GM18519 (cell line): ENCODE data around the gene ARMC2.
"Not testable (repeated sequence)": the region's sequence is repeated elsewhere in the genome, so short reads cannot be mapped to it uniquely, and the experiment has no call there.

Source experiments
- ATAC-seq: cut with Tn5 transposase; IDR thresholded peaks from one replicate; pipeline ENCODE4 v1.9.1; 2021; ENCODE audit warnings: mild to moderate bottlenecking, moderate library complexity; ENCODE audit not compliant: unreplicated experiment, low FRiP score

Gene ARMC2

GRCh38 chr6:108832738-108833137, 15.5 kb upstream of the ARMC2 start:
- no peak for ATAC-seq

- ATAC-seq = peak; percentile 67
Measured at GRCh38 chr6:108835218-108835850, 12.9 kb upstream of the ARMC2 start.

DNA sequence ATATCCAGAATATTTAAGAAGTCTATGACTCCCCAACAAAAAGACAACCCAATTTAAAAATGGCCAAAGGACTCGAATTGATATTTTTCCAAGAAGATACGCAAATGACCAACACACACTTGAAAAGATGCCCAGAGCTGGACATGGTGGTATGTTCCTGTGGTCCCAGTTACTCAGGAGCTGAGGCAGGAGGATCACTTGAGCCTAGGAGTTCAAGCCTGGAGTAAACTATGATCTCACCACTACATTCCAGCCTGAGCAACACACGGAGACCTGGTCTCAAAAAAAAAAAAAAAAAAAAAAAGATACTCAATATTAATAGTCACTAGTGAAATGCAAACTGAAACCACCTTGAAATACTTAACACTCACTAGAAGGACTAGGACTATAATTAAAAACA, 12.2 kb upstream of the ARMC2 start:
- ATAC-seq = no peak

GRCh38 chr6:108837236-108837971, 10.8 kb upstream of the ARMC2 start:
- ATAC-seq = no peak

- ATAC-seq = no peak
Measured at GRCh38 chr6:108838101-108838717, 10.0 kb upstream of the ARMC2 start.

GRCh38 chr6:108839083-108839642, 9.1 kb upstream of the ARMC2 start:
- ATAC-seq = no peak

- ATAC-seq = no peak
Measured at GRCh38 chr6:108840919-108841318, 7.3 kb upstream of the ARMC2 start.

GRCh38 chr6:108841377-108841855, 6.8 kb upstream of the ARMC2 start:
- ATAC-seq = no peak

DNA sequence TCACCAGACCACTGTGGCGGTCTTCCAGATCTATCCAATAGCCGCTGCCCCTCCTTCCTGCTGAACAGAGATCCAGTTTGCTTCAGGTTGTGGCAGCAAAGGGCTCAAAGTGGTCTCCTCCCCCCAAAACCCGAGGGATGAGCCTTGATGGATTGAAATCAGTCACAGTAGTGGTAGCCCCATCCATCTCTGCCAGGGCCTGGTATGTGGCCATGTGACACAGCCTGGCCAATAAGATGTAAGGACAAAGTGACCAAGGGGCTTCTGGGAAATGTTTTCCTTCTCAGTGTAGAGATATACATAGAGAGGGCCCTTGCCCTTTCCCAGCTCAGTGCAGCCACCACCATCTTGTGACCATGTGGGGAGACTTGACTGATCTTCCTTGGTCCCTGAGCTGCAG, 4.1 kb upstream of the ARMC2 start:
- no peak for ATAC-seq

DNA sequence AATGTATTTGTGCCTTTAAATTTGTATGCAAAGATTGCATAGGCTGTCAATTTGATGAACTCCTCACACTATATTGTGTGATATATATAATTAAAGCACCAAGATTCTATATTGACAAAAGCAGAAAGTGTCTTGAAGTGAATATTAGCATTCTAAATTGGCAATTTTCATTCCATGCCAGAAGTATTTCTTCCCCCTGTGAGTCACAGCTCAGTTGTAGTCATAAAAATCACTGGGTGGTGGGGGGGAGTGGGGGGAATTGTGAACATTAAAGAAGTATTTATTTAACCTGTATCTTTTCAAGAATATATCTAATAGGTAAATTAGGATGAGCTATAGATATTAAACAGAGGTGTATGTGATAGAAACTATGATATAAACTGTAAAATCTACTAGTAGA, 3.1 kb upstream of the ARMC2 start:
- ATAC-seq = no peak

- ATAC-seq = no peak
Measured at GRCh38 chr6:108846101-108846500, 2.1 kb upstream of the ARMC2 start.

DNA sequence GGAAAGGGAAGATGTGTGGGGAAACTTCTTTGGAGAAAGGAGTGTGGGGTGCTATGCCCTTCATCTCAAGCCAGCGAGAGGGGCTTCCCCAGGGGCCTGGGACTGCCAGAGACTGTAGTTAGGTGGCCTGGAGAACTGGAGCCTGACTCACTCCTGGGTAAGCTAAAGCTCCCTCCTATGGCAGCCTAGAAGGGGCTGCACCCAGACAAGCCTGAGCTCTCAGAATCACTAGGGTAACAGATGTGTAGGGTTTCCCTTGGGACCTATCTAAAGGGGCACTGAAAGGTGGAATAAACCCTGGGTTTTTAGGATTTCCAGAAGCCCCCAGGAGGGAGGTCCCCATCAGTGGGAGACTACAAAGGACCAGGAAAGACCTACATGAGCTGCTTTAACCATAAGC, 1.6 kb upstream of the ARMC2 start:
- ATAC-seq = no peak

DNA sequence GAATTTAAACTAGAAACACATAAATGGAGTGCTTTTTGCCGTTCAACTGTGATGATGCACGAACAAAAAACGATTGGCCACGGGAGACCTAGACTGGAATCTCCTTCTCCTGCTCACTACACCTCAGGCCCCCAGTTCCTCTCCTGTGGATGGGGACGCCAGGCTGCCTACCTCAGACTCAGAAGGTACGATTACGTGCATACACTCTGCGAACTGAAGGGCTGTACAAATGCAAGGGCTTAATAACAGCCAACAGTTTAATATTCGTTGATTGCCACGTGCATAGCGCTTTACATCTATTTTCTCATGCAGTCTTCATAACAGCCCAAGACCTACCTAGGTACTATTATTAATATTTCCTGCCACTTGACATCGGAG, 495 bp upstream of the ARMC2 start:
- no peak for ATAC-seq

- no peak for ATAC-seq
Measured at GRCh38 chr6:108850669-108851465, 2.6 kb downstream of the ARMC2 start.

DNA sequence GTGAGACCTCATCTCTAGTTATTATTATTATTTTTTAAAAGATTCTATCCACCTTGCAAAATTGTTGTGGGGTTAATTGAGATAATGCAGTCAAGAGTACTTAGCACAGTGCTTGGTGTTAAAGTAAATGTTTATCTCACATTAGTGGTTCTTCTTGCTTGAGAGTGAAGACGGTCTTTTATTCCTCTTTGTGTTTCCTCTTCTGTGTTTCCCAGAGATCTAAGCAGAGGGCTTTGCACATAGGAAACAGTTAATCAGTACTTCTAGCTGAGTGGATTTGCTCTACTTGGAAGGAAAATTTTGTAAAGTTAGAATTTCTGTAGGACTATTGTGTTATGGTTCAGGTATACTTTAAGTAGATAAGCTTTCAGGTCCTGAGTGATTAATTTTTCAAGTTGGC, 3.5 kb downstream of the ARMC2 start:
- ATAC-seq = no peak

DNA sequence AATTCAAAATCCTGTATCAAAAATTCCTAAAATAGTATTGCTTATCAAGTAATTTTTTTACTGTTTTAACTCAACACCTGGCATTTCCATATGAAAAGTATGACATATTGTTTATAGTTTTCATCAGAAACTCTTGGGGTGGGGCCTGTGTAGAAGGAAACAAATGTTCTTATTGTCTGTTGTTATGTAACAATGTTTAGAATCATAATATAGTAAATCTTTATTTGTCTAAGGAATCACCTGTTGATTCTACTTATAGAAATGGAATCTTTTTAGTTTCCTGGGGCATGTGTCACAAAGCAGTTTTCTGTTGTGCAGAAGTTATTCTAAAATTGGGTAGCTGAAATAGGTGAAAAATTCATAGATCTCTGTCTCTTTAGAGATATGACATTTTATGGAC, 4.9 kb downstream of the ARMC2 start:
- ATAC-seq = no peak

DNA sequence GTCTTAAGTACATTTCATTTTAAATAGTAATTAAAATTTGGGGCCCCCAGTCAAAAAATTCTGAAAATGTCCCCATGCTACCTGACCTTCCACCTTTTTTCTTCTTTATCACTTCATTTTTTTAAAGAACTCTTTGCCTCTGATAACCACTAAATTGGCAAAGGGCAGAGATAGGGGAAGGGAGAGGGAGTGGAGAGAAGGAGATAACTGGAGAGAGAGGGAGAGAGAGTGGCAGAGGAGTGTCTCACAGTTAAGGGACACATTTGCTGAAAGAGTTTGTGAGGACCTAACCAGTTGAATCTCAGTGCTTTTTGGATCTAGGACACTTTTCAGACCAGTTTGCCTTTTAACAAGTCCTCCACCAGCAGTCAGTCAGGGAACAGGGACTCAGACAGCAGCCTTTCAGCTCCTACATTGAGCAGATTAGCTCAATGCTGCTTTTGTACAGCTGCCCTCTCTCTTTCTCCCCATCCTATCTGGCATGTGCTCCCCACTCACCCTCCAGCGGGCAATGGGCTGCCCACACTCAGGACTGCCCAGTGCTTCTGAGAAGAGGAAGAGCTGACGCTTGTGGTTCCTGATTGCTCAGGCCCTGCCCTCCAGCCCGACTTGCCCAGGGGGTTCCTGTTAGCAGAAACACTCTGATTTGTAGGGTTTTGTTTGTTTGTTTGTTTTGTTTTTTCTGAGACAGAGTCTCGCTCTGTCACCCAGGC, 14.4 kb downstream of the ARMC2 start:
- no peak for ATAC-seq

DNA sequence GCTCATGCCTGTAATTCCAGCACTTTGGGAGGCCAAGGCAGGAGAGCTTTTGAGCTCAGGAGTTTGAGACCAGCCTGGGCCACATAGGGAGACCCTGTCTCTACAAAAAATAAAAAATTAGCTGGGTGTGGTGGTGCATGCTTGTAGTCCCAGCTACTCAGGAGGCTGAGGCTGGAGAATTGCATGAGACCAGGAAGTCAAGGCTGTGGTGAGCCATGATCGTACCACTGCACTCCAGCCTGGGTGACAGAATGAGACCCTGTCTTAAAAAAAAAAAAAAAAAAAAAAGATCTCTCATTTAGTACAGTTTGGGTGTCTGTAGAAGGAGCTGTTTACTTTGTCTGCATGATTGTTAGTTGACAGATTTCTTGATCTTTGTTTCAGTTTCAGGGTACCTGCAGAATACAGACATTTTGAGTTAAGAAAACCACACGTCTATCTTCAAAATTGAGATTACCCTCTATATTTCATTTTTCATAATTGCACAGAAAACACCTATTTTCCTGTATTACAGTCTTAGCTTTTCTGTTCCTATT, 17.6 kb downstream of the ARMC2 start:
- not testable (repeated sequence) for ATAC-seq

- ATAC-seq = no peak
Measured at GRCh38 chr6:108866798-108867197, 18.6 kb downstream of the ARMC2 start.

- ATAC-seq = no peak
Measured at GRCh38 chr6:108868647-108869046, 20.4 kb downstream of the ARMC2 start.
